ENCODE data around the gene TMEM50B. TPM values are rescaled to one million over a fixed set of nuclear protein-coding genes. Genes with fewer than 3 reads are reported as not detected.
"Not testable (repeated sequence)": the region's sequence is repeated elsewhere in the genome, so short reads cannot be mapped to it uniquely, and the experiment has no call there.

TMEM50B gene
- polyA plus RNA-seq, 6 donors from 2014 or later = 35.5 to 46.2 (median 40.6) TPM

GRCh38 chr21:33414068-33414467 is 65.7 kb downstream of the TMEM50B start:
- H3K36me3 Mint-ChIP-seq = peaks cover 0 to 9% of the 10 kb centered on the region in 2 donors
- peaks cover 38 to 74% (median 54%) of the 10 kb centered on the region in 3 donors for H3K4me1 Mint-ChIP-seq
- H3K27ac Mint-ChIP-seq = peak overlapping the region in 3 of 6 donors; percentile 58 to 95 (median 75)
- peak overlapping the region in 3 of 8 donors; percentile 16 to 66 (median 32) for H3K4me3 Mint-ChIP-seq
- H3K9me3 Mint-ChIP-seq = no peaks in the 10 kb centered on the region
- ATAC-seq (ENCODE audit: low read depth in 2 of 2) (no peak), DNase-seq (no peak)
- H3K27me3 Mint-ChIP-seq = no peaks in the 10 kb centered on the region

DNA sequence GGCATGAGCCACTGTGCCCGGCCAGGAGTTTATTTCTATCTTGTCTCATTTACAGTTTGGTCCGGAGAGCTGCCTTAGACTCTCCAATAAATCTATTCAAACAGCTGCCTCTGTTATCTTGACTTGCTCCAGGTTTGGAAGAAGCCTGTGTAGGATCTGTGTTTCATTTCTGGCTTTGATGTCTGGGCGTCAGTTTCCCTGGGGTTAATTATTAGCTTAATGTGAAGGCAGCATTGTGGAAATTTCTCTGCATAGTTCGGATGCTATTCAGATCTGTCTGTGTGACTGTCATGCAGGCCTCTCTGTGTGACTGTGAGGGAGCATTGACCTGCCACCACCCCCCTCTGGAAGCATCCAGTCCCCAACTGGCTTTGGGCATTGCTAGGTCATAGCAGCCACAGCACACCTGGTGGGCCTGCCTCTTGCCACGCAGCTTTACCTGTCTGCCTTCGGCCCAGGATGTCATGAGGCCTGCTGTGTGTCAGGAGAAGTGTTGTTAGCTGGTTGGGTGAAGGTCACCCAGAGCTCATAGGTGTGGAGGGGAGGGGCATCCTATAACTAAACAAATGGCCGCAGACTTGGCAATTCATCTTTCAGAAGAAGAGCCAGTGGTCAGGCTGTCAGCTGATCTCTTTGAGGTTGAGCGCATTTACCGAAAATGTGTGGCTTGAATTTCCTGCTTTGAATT is 66.8 kb downstream of the TMEM50B start:
- peaks cover 0 to 9% of the 10 kb centered on the region in 2 donors for H3K36me3 Mint-ChIP-seq
- DNase-seq = no peak

GRCh38 chr21:33412439-33412831 is 67.3 kb downstream of the TMEM50B start:
- H3K36me3 Mint-ChIP-seq, H3K9me3 Mint-ChIP-seq: not testable (repeated sequence)

More for the DNA sequence above, 66.8 kb downstream of the TMEM50B start:
- H3K4me3 Mint-ChIP-seq = peak overlapping the region; percentile 5 to 86 (median 63)
- H3K27ac Mint-ChIP-seq = peak overlapping the region; percentile 78 to 98 (median 94)
- no peaks in the 10 kb centered on the region for H3K9me3 Mint-ChIP-seq
- H3K27me3 Mint-ChIP-seq = no peaks in the 10 kb centered on the region
- H3K4me1 Mint-ChIP-seq = peaks cover 45 to 81% (median 64%) of the 10 kb centered on the region in 3 donors
- peak in 1 of 2 donors; percentile 28 for ATAC-seq (ENCODE audit: low read depth in 2 of 2)

GRCh38 chr21:33411949-33412430 is 67.8 kb downstream of the TMEM50B start:
- DNase-seq (no peak), ATAC-seq (ENCODE audit: low read depth in 2 of 2) (no peak)
- Mint-ChIP-seq H3K36me3 (peaks cover 0 to 5% of the 10 kb centered on the region in 2 donors), H3K9me3 (no peaks in the 10 kb centered on the region), H3K27me3 (no peaks in the 10 kb centered on the region), H3K27ac (peak overlapping the region; percentile 87 to 98 (median 94)), H3K4me1 (peaks cover 50 to 81% (median 70%) of the 10 kb centered on the region in 3 donors), H3K4me3 (peak overlapping the region in 6 of 8 donors; percentile 15 to 70 (median 44))

More at GRCh38 chr21:33412439-33412831, 67.3 kb downstream of the TMEM50B start:
- Mint-ChIP-seq H3K27ac (peak overlapping the region; percentile 92 to 98 (median 94)), H3K4me1 (peaks cover 45 to 81% (median 66%) of the 10 kb centered on the region in 3 donors), H3K4me3 (peak overlapping the region in 6 of 8 donors; percentile 56 to 86 (median 66))
- DNase-seq; H3K27me3 Mint-ChIP-seq; ATAC-seq (ENCODE audit: low read depth in 2 of 2): not testable (repeated sequence)

GRCh38 chr21:33406493-33406892 is 73.3 kb downstream of the TMEM50B start:
- H3K27me3 Mint-ChIP-seq = no peaks in the 10 kb centered on the region
- peaks cover 48 to 83% (median 72%) of the 10 kb centered on the region in 3 donors for H3K4me1 Mint-ChIP-seq
- H3K4me3 Mint-ChIP-seq = peak overlapping the region; percentile 94 to 100 (median 98)
- DNase-seq (no peak), ATAC-seq (ENCODE audit: low read depth in 2 of 2) (no peak)
- H3K36me3 Mint-ChIP-seq = peaks cover 7 to 11% of the 10 kb centered on the region in 2 donors
- H3K27ac Mint-ChIP-seq = peak overlapping the region; percentile 47 to 99 (median 84)
- H3K9me3 Mint-ChIP-seq = peaks cover 0 to 3% (median 0%) of the 10 kb centered on the region in 7 donors

GRCh38 chr21:33403786-33404585 is 75.8 kb downstream of the TMEM50B start:
- Mint-ChIP-seq H3K27me3 (no peaks in the 10 kb centered on the region), H3K4me1 (peaks cover 48 to 77% (median 67%) of the 10 kb centered on the region in 3 donors), H3K4me3 (peak overlapping the region; percentile 94 to 100 (median 98))

DNA sequence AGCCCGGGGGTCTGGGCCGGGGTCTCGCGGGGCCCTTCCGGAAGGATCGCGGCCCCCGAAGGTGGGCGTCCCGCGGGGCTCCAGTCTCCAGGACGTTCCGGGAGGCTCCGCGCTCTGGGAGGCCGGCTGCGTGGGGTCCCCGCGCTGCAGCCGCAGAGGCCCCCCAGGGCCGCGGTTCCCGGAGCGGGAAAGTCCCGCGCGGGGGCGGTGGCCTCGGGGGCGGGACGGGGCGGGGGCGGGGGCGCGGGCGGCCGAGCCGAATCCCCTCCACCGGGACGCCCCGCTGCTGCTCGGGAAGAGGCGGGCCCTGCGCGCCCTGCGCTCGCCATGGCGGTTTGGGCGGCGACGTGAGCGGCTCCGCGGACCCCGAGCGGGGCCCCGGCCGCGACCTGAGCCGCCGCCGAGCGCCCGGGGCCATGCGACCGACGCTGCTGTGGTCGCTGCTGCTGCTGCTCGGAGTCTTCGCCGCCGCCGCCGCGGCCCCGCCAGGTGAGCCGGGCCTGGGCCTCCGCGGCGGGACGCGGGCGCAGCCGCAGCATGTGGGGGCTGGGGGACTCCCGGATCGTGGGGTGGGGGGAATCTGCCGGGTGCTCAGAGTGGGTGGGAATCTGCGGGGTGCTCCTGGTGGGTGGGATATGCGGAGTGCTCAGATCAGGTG is 76.5 kb downstream of the TMEM50B start, which contains the start of gene IFNGR2:
TSS of gene IFNGR2 (plus strand) at position 286 of the 658 bp plus-strand sequence. CDS start at position 417, 131 bp downstream.
- peak within 1 kb of the TSS; percentile 97 to 99 (median 98) for H3K27ac Mint-ChIP-seq
- peak within 1 kb of the TSS; percentile 94 to 100 (median 98) for H3K4me3 Mint-ChIP-seq
- peaks cover 49 to 76% (median 67%) of the 10 kb centered on the region in 3 donors for H3K4me1 Mint-ChIP-seq
- H3K27me3 Mint-ChIP-seq = no peaks in the 10 kb centered on the region
- ATAC-seq (ENCODE audit: low read depth in 2 of 2) (peak; percentile 62 to 70), DNase-seq (peak; percentile 58)
- peaks cover 7 to 11% of the 10 kb centered on the region in 2 donors for H3K36me3 Mint-ChIP-seq
- peaks cover 0 to 3% (median 0%) of the 10 kb centered on the region in 7 donors for H3K9me3 Mint-ChIP-seq

More at GRCh38 chr21:33403786-33404585, 75.8 kb downstream of the TMEM50B start:
- Mint-ChIP-seq H3K9me3 (peaks cover 0 to 3% (median 0%) of the 10 kb centered on the region in 7 donors), H3K27ac (peak overlapping the region; percentile 97 to 99 (median 98)), H3K36me3 (peaks cover 7 to 11% of the 10 kb centered on the region in 2 donors)
- ATAC-seq (ENCODE audit: low read depth in 2 of 2) = peak; percentile 31 to 45
- DNase-seq = peak; percentile 50

DNA sequence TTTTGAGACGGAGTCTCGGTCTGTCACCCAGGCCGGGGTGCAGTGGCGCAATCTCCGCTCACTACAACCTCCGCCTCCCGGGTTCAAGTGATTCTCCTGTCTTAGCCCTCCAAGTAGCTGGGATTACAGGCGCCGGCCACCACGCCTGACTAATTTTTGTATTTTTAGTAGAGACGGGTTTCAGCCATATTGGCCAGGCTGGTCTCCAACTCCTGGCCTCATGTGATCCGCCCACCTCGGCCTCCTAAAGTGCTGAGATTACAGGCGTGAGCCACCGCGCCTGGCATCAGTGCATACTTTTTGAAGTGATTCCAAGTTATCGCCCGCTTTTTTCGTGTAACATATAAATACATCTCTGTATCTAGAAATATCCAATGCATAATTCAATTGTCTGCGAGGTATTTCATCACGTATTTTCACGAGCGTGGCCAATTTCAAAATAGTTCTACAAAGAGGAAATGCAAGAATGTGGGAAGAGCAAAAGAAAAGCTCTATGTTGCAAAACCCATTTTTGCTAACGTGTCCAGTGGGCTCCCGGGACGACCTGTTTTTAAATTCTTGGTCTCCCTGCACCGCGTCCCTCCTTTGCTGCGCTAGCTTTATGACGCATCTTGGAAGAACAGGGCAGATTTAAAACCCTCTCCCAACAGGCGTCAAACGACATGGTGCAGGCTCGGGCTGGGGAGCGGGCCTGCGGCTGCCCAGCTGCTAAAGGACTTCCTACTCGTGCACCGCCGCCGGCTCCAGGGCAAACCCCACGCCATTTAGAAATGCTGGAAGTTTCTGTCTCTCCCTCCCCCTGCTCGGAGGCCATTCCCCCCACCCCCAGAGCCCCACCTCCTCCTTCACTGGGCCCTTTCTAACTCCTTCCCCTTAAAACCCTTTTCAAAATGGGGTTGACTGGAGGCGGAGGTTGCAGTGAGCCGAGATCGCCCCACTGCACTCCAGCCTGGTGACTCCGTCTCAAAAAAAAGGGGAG is 77.5 kb downstream of the TMEM50B start:
- H3K4me3 Mint-ChIP-seq = peak overlapping the region; percentile 85 to 98 (median 90)
- H3K36me3 Mint-ChIP-seq = peaks cover 7 to 11% of the 10 kb centered on the region in 2 donors
- ATAC-seq (ENCODE audit: low read depth in 2 of 2) = peak; percentile 53 to 55
- peaks cover 0 to 3% (median 0%) of the 10 kb centered on the region in 7 donors for H3K9me3 Mint-ChIP-seq
- peak; percentile 48 for DNase-seq
- no peaks in the 10 kb centered on the region for H3K27me3 Mint-ChIP-seq
- H3K4me1 Mint-ChIP-seq = peaks cover 53 to 76% (median 66%) of the 10 kb centered on the region in 3 donors
- H3K27ac Mint-ChIP-seq = peak overlapping the region; percentile 82 to 97 (median 90)

- peaks cover 0 to 3% (median 0%) of the 10 kb centered on the region in 7 donors for H3K9me3 Mint-ChIP-seq
- peaks cover 7 to 11% of the 10 kb centered on the region in 2 donors for H3K36me3 Mint-ChIP-seq
- H3K27me3 Mint-ChIP-seq = no peaks in the 10 kb centered on the region
- peaks cover 46 to 69% (median 59%) of the 10 kb centered on the region in 3 donors for H3K4me1 Mint-ChIP-seq
- DNase-seq (no peak), ATAC-seq (ENCODE audit: low read depth in 2 of 2) (no peak)
- H3K4me3 Mint-ChIP-seq = peak overlapping the region in 3 of 8 donors; percentile 24 to 93 (median 86)
- H3K27ac Mint-ChIP-seq = peak overlapping the region in 2 of 6 donors; percentile 86 to 96
These were observed 78.2 kb downstream of the TMEM50B start for GRCh38 chr21:33401630-33401992.

All from naive B cell (primary cell).